CD4-positive, alpha-beta T cell treated with Interleukin-15 for 1 hour (primary cell): ENCODE measurements around the gene RAX2.
"Not testable (repeated sequence)": the region's sequence is repeated elsewhere in the genome, so short reads cannot be mapped to it uniquely, and the experiment has no call there.

Source experiments
- DNase-seq: peaks from one replicate; pipeline ENCODE4 v3.0.0-alpha.2; 2020

Gene RAX2

GRCh38 chr19:3757705-3758104 lies 14.3 kb downstream of the RAX2 start:
- not testable (repeated sequence) for DNase-seq

DNA sequence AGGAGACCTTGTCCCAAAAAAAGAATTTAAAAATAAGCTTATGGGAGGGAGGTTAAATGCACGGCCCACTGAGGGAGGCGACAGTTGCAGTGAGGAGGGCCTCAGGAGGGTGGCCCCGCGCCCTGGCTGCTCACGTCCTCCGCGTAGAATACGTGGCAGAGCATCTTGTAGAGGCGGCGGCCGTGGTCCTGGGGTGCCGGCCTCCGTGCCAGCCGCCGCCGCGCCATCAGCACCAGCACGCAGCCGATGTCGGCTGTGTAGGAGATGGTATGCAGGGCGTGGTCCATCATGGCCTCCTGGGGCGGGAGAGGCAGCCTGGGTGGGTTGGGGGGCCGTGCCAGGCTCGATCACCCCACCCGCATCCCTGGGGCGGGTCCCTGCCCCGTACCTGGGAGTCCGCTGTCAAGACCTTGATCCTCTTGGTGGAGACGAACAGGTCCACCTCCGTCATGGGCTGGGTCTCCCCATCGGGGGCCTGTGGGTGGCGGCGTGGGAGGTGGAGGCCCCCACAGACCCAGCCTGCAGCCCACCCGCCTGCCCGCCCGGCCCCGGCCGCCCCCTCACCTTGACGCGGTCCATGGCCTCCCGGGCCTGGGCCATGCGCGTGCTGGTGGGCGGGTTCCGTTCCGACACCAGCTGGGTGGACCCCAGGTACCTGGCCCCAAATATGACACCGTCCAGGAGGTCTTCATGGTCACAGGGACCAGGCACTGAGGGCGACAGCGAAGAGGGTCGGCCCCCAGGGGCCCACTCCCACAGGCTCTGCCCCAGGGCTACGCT lies 18.2 kb downstream of the RAX2 start:
- DNase-seq: no peak

DNA sequence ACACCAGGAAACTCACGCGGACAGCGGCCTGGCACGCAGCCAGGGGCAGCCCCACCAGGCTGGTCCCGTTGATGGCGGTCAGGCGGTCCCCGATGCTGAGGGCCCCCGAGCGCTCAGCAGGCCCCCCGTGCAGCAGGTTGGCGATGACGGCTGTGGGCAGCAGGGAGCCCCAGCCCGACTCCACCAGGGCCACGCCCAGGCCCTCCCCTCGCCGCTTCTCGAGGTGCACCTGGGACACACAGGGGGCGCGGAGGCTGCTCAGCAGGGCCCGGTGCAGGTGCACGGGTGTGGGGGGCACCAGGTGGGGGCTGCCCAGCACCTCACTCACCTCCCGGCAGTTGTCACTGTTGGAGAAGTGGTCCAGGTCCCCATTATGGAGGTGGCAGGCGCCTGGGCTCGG lies 19.5 kb downstream of the RAX2 start:
- no peak for DNase-seq

DNA sequence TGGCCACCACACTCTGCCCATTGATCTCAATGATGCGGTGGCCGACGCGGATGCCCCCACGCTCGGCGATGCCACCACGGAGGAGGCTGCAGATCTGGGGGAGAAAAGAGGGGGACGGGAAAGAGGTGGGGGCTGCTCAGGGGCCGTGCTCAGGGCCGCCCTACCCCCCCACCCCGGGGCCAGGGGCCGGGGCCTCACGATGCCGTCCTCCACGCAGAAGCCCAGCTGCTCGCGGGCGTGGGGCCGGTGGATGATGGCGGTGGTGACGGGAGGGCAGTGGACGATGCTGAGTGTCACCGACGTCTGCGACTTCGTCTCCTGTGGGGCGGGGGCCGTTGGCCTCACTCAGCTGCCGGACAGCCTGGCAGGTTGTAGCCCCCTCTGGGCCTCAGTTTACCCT lies 20.8 kb downstream of the RAX2 start:
- no peak for DNase-seq

DNA sequence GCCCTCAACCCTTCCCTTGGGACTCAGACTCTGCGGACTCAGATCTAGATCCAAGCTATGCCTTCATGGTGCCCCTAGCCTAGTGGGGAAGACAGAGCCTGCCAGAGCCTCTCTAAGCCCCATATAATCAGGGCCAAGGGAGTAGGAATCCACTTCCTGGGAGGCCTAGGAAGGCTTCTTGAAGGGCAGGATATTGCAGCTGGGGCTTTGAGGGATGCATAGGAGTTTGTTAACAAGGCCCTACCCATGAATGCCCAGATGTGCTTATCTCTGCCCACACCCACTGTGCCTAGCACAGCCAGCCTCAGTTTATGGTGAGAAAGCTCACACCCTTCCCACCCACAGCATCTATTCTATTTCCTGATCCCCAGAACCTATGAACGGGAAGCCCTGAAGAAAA lies 21.8 kb downstream of the RAX2 start:
- no peak for DNase-seq

DNA sequence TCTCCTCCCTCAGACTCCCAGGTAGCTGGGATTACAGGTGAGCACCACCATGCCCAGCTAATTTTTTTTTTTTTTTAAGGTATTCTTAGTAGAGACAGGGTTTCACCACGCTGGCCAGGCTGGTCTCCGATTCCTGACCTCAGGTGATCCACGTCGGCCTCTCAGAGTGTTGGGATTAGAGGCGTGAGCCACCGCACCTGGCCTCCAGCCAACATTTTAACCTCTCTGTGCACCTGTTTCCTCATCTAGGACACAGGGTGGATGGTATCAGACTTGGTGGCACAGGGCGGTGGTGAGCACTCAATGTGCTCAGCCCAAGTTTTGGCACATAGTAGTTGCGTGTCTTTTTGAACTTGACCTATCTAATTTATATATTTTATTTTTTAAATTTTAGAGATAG lies 23.1 kb downstream of the RAX2 start:
- DNase-seq: no peak

GRCh38 chr19:3746371-3747056 lies 25.5 kb downstream of the RAX2 start:
- no peak for DNase-seq

- no peak for DNase-seq
These were observed 26.5 kb downstream of the RAX2 start for GRCh38 chr19:3745363-3746045.

- DNase-seq: no peak
These were observed 28.5 kb downstream of the RAX2 start for GRCh38 chr19:3743486-3743885.

GRCh38 chr19:3740431-3740830 lies 31.6 kb downstream of the RAX2 start:
- no peak for DNase-seq

DNA sequence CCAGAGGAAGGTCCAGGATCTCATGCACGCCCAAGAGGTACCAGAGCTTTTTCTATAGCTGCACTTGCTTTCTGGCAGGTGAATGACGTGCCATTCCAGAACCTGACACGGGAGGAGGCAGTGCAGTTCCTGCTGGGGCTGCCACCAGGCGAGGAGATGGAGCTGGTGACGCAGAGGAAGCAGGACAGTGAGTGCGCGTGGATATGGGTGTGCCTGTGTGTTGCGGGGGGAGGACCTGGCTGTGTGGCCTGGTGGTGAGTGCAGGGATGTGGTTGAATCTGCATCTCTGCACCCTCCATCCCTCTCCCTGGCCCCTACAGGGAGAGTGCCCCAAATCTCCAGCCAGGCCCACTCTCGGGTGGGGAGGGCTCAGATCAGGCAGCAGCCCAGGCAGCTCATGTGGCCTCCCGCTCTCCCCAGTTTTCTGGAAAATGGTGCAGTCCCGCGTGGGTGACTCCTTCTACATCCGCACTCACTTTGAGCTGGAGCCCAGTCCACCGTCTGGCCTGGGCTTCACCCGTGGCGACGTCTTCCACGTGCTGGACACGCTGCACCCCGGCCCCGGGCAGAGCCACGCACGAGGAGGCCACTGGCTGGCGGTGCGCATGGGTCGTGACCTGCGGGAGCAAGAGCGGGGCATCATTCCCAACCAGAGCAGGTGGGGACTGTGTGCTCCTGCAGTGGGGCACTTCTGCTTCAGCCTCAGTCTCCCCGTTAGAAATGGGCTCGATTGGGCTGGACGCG lies 33.4 kb downstream of the RAX2 start:
- no peak for DNase-seq

GRCh38 chr19:3737487-3738205 lies 34.4 kb downstream of the RAX2 start:
- DNase-seq: no peak

GRCh38 chr19:3736106-3736724 lies 35.8 kb downstream of the RAX2 start:
- no peak for DNase-seq

- DNase-seq: no peak
These were observed 37.8 kb downstream of the RAX2 start for GRCh38 chr19:3734310-3734600.

DNA sequence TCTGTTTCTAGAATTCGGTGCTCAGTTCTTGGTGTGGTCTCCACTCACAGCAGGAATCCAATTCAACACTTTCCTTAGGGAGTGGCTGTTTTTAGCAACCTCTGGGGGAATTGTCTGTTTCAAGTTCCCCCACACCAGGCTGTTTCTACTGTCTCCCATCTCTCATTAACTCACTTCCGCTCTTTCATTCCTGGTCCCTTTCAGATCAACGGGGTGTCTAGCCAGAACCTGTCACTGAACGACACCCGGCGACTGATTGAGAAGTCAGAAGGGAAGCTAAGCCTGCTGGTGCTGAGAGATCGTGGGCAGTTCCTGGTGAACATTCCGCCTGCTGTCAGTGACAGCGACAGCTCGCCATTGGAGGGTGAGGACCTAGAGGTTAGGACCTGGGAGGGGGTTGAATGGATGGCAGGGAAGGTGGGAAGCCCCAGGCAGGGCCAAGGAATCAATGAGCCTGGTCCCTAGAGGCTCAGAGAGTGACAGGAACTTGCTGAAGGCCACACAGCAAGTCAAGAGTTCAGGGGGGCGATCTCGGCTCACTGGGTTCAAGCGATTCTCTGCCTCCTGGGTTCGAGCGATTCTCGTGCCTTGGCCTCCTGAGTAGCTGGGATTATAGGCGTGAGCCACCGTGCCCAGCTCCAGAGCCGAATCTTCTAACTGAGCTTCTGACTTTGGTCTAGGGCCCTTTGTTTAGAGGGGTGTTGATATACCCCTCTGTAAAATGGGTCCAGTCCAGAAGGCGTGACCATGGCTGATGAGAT lies 38.3 kb downstream of the RAX2 start:
- DNase-seq: no peak

DNA sequence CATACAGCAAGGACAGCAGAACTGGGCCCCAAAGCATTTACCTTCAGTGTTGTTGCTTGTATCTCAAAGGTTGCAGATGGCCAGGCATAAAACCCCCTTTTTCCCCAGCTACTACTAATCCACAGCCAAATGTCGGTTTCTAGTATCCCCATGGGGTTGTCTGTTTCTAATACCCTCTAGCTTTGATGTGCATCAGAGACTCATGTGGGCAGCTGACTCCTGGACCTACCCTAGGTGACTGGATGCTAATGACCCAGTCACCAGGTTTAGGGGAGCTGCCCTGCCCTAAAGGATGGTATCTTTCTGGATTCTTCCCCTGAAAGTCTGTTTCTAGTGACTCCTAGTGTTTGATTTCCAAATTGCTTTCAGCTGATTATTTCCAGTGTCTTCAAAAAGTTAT lies 39.9 kb downstream of the RAX2 start:
- no peak for DNase-seq

DNA sequence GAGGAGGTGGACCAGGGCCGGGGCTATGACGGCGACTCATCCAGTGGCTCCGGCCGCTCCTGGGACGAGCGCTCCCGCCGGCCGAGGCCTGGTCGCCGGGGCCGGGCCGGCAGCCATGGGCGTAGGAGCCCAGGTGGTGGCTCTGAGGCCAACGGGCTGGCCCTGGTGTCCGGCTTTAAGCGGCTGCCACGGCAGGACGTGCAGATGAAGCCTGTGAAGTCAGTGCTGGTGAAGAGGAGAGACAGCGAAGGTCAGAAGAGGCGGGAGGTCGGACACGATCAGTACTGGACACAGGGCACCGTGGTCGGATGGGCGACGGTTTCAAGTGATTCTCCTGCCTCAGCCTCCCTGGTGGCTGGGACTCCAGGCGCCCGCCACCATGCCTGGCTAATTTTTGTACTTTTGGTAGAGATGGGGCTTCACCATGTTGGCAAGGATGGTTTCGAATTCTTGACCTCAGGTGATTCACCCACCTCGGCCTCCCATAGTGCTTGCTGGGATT lies 41.5 kb downstream of the RAX2 start:
- DNase-seq: no peak

GRCh38 chr19:3725640-3726310 lies 46.3 kb downstream of the RAX2 start:
- DNase-seq: no peak

DNA sequence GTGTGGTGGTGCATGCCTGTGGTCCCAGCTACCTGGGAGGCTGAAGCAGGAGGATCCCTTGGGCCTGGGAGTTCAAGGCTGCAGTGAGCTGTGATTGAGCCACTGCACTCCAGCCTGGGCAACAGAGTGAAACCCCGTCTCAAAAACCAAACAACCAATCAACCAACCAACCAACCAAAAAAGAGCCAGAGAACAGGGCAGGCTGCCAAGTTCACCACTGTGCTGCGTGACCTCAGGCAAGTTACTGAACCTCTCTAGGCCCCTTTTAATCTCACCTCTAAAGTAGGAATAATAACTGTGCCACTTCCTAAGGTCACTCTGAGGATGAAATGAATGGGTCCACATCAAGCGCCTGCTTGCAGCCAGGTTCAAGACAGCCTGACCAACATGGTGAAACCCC lies 46.9 kb downstream of the RAX2 start:
- no peak for DNase-seq

- DNase-seq: no peak
These were observed 48.1 kb downstream of the RAX2 start for GRCh38 chr19:3723883-3724282.

DNA sequence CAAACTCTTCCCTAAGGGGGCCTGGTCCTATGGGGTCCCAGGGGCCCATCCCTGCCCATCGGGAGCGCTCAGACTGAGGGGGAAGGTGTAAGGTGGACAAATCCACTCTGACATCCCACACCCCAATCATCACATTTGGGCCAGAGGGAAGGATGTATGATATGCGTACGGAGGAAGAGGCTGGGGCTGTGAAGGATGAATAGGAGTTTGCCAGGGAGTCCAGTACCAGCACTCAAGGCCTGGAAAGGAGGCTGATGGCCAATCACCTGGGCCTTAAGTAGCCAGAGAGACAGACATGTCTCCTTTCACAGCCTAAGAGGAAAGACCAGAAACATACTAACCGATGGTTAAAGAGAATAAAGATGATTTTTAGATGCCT lies 48.9 kb downstream of the RAX2 start:
- DNase-seq: no peak
